GM18498 (cell line): ENCODE results near the gene CPTP.
"Not testable (repeated sequence)": the region's sequence is repeated elsewhere in the genome, so short reads cannot be mapped to it uniquely, and the experiment has no call there.

Experiments used
- ATAC-seq: cut with Tn5 transposase; IDR thresholded peaks from one replicate; pipeline ENCODE4 v1.9.1; 2021; ENCODE audit warnings: mild to moderate bottlenecking, moderate library complexity; ENCODE audit not compliant: unreplicated experiment

CPTP gene

DNA sequence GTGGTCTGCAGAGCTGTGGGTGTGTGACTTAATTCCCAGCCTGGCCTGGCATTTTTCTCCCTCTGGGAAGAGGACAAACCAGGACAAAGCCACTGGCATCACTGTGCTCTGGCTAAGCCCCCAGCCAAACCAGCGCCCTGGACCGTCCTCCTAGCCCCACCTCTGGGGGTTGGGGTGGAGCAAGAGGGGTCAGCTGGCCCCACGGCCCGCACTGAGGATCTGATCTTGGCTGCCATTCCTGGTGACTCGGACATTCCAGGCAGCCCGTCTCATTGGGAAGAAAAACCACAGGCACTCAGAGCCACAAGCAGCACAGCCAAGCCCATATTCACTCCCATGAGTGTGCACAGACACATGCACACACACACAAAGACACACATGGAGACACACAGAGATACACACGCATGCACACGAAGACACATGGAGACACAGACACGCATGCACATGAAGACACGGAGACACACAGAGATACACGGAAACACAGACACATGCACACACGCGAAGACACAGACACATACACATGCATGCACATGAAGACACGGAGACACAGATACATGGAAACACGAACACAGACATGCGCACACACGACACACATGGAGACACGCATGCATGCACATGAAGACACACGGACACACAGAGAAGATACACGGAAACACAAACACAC lies 36.0 kb downstream of the CPTP start:
- ATAC-seq = no peak

DNA sequence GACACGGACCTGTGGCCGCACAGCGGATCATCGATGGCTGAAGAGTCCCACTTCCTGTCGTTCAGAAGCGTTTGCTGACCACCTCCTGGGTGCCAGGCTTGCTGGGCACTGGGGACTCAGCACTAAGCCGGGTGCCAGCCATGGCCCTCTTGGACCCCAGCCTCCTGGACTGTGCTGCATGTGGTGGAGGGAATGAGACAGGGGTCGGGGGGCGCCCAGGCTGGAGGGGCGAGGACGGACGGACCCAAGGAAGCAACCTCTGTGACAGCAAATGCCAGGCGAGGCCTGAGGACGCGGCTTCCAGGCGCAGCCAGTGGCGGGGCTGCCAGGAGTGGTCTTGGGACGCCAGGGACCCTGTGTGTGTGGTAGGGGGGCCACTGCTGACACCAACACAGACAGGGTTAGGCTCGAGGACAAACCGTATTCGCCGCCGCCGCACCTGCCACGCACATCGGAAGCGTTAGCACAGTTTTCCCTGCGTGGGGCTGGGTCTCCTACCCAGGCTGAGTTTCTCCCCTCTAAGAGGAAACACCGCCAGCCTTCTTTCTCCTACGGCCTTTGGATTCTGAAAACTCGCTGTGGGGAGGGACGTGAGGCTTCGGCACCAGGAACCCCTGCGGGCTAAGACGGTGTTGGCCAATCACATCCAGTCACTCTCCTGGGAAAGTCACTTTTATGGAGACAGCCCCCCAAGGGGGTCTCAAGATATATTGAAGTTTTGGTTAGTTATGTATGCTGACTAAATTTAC lies 36.8 kb downstream of the CPTP start:
- no peak for ATAC-seq

DNA sequence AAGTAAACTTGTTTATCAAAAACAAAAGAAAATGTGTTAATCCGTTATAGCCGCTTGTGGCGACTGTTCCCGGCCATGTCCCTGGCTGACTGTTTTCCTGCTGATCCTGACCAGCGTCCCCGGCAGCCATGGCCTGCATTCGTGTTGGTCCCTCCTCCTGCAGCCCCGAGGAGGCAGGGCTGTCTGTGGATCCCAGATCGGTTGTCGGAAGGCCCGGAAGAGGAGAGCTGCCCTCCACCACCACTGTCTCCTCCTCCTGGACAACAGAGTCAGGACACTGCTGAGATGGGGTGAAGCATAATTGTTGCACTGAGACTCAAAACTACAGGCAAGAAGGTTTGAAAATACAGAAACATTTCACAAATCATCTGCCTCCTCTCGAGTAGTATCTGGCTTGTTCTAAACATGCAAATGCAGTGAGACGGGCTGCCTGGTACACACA lies 37.4 kb downstream of the CPTP start:
- no peak for ATAC-seq

DNA sequence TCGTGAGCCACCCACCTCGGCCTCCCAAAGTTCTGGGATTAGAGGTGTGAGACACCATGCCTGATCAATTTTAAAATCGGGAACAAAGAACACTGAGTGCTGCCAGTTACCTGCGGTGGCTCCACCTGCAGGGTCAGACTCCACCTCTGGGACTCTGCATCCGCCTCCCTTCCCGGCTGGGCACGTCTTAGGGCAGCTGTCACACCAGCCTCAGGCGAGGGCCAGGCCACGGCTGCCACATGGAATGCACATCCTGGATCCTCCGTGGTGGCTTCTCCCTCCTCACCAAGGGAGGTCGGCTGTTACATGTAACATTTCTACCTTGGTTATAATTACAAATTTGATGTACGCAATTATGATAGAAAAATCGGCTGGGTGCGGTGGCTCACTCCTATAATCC lies 39.7 kb downstream of the CPTP start:
- no peak for ATAC-seq

DNA sequence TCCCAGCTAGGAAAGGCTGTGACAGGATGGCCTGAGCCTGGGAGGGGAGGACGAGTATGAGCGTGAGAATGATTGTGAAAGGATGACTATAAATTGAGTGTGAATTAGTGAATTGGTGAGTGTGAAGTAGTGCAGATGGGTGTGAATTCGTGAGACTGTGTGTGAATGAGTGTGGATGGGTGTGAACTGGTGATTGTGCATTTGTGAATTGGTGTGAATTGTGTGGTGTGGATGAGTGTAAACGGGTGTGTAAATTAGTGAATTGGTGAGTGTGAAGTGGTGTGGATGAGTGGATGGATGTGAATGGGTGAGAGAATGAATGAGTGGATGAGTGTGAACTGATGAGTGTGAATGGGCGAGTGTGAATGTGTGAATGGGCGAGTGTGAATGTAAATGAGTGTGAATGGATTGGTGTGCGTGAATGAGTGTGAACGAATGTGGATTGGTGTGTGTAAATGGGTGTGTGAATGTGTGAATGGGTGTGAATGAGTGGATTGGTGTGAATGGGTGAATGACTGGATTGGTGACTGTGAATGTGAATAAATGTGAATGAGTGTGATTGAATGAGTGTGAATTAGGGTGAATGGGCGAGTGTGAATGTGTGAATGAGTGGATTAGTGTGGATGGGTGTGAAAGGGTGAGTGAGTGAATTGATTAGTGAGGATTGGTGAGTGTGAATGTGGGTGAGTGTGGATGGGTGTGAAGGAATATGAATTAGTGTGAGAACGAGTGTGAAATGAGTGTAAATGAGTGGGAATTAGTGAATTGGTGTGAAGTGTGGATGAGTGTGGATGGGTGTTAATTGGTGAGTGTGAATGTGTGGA lies 41.5 kb downstream of the CPTP start:
- ATAC-seq = no peak

DNA sequence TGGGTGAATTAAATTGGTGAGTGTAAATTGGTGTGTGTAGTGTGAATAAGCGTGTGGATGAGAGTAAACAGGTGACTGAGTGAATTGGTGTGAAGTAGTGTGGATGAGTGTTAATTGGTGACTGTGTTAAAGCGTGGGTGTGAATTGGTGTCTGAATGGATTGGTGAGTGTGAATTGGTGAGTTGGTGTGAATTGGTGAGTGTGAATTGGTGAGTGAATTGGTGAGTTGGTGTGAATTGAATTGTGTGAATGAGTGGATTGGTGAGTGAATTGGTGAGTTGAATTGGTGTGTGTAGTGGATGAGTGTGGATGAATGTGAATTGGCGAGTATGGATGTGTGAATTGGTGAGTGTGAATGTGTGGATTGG lies 42.1 kb downstream of the CPTP start:
- ATAC-seq = no peak

DNA sequence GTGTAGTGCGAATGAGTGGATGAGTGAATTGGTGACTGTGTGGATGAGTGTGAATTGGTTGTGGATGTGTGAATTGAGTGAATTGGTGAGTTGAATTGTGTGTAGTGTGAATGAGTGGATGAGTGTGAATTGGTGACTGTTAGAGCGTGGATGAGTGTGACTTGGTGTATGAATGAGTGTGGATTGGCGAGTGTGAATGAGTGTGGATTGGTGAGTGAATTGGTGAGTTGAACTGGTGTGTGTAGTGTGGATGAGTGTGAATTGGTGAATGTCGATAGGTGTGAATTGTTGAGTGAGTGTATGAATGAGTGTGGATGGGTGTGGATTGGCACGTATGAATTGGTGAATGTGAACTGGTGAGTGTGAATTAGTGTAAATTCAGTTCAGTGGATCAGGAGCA lies 42.7 kb downstream of the CPTP start:
- ATAC-seq = no peak

DNA sequence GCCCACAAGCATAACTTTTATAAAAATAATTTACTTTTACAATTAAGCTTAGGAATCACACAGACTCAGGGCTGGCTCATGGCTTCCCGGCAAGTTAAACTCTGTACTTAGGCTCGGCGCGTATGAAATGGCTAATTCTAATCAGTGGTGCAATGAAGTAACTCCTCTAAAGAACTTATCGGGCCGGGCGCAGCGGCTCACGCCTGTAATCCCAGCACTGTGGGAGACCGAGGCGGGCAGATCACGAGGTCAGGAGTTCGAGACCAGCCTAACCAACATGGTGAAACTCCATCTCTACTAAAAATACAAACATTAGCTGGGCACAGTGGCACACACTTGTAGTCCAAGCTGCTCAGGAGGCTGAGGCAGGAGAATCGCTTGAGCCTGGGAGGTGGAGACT lies 45.5 kb downstream of the CPTP start:
- not testable (repeated sequence) for ATAC-seq

DNA sequence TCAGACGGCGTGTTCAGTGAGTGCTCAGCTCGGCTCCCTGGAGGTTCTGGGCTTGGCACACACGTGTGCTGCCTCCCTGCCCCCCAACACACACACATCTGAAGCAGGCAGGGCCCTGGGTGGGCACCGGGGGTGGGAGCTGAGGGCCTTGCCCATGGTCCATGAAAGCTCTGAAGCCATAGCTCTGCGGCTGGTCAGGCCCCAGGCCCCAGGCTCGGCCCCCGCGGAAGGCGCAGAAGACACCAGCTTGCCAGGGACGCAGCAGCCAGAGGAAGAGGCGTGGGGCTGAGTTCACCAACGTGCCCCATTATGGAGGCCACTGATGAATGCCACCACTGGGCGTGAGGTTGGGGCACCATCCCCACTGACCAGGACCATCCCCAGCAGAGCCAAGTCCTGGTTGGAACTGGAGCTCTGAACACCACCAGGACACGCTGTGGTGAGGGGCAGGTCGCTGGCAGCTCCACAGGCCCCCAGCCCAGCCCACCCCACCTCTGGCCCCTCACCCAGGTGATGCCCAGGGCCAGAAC lies 46.2 kb downstream of the CPTP start:
- ATAC-seq = no peak

DNA sequence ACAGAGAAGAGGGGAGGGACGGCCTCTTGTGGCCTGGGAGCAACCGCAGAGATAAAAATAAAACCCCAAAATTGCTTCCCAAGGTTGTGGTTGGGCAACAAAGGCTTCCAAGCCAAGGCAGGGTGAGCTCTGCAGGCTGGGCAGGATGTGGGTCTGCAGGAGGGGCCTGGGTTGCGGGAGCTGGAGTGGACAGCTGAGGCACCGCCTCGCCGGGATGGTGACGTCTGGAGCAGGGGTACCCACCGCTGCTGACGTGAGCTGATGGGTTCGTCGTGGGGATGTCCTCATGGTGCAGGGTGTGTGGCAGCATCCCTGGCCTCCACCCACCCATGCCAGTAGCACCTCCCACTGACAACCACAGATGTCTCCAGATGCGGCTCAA lies 46.8 kb downstream of the CPTP start:
- no peak for ATAC-seq

DNA sequence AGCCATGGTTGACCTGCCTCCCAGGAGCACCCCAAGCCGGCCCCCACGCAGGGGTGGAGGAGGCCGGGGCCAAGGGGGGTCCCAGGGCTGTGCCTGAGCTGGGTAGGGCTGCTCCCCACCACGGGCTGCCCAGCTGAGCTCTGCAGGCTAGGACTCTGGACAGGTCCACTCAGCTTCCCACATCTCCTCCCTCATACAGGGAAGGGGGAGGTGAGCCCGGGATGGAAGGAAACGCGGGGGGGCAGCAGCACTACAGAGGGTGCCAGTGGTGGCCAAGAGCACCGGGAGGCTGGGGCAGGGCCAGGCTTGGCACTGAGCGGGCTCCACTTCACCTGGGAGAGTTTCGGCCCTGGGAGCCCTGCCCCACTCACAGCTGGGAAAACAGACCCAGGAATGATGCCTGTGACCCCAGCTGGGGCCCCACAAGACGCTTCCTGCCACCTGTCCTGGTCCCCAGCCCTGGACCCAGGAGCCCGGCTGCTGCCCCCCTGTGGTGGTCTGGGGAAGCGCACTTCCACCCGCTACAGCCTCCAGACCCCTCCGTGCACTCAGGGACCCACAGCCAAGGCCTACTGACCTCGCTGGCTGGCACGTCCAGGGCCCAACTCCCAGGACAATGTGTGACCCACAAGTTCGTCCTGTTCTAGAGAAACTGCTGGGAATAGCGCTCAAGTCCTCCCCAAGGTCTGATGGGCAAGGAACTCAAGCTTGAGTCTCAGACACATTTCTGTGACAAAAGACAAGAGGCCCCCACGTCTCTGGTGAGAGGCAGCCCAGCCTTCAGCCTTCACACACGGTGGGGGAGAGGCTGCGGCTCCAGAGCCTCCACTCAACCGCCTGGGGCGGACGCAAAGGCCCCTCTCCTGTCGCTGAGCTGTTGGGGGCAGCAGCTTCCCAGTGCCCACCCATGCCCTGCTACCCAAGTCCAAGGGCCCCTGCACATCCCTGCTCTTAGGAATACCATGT lies 47.4 kb downstream of the CPTP start:
- ATAC-seq = no peak

DNA sequence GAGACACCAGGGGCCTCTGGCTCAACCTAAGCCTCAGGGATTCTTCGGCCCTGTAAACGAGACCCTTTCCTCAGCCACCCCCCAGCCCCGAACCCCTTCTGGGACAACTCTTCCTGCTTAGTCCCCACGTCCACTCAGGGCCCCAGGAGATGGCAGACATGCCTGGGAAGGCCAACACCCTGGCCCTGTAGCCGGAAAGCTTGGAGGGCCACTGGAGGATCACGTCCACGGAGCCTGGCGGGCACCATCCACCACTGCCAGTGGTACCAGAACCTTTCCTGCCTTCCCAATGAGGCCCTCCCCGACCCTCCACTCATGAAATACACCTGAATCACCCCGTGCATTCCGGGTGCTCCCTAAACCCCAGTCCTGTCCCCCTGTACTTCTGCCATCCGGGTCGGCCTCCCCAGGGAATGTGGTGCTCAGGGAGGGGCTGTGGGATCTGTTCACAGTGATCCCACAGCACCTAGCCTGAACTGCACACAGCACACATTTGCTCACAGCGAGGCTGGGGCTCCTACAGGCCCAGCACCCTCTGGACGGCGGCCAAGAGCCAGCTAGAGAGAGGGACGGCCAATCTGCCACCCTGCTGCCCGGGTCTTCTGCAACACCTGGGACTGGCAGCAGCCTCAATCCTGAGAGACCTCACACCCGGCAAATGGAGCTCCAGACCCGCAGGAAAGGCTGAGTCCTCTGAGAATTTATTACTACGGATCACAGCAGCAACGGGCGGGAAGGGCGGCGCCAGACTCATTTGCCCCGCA lies 48.6 kb downstream of the CPTP start:
- no peak for ATAC-seq

DNA sequence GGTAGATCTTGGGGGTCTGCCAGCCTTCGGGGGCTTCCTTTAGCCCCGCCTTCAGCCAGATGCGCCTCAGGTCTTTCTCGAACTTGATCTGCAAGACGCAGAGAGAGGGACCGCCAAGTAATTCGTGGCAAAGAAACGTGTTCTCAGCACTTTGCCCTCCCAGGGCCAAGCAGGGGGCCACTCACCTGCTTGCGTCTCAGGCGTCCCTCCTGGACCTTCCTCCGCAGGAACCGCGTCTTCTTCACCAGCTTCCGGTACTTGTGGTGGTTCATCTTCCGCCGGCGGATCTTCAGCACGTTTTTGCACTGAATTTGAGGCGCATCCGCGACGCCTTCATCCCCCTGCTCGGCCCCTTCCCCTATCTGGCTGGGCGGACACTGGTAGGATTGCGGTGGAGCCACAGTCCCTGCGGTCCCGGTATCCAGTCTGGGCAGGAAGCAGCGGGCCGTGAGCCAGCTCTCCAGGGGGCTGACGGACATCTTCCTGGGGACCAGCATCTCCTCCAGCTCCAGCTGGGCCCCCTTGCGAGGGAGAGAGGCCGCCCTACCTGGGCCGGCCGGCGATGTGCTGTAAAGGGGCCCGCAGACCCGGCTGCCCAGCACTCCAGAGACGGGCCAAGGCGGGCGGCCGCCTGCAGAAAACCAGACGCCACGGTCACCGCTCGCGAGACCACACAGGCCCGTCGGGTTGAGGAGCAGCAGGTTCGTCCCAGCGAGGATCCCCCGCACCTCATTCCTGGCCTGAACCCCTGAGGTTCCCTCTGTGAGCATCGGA lies 49.4 kb downstream of the CPTP start:
- no peak for ATAC-seq

DNA sequence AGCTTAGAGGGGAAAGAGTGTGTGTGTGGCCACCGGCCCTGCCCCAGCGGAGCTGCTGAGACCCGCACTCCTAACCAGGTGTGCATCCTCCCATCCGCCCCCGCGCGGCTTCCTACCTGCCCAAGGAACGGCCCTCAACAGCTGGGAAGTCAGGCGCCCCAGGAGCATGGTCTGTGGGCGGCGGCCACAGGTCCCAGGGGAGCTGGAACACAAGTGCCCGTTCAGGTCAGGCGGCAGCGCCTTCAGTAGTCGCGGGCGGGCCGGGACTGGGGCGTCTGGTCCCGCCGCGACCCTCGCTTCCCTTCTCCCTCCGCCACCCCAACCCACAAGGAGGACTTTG lies 50.0 kb downstream of the CPTP start:
- no peak for ATAC-seq

DNA sequence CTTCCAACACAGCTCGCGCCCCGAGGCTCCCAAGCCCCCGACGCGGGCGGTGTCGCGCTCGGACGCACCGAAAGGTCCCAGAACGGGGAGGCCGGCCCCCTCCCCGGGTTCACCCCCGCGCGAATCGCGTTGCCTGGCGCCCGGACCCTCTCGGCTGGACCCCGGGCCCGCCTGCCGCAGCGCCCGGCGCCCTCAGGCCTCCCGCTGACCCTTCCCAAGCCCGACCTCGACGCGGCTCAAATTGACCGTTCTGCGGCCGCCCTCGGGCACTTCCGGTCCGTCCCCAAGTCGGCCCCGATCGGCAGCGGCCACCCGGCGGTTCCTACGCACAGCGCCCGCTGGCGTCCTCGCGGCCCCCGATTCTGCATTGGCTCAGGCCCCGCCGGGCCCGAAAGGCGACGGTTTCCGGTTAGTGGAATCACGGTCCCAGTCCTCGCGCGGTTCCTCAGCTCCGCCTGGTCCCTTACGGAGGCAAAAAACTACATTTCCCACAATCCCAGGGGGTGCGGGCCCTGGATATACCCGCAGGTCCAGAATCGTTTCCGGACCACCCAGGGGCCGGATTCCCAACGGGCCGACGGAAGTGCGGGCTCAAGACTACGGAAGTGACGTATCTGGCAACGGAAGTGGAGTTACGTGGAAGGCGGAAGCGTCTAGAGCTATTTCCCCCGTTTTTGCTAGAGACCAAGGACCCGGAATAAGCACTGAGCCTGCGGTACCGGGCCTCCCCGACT lies 50.5 kb downstream of the CPTP start, which contains the start of gene AURKAIP1:
Gene AURKAIP1 (minus strand): TSS at position 279 of the 734 bp plus-strand sequence. CDS start 451 bp downstream, outside the sequence.
- peak; percentile 85 for ATAC-seq

DNA sequence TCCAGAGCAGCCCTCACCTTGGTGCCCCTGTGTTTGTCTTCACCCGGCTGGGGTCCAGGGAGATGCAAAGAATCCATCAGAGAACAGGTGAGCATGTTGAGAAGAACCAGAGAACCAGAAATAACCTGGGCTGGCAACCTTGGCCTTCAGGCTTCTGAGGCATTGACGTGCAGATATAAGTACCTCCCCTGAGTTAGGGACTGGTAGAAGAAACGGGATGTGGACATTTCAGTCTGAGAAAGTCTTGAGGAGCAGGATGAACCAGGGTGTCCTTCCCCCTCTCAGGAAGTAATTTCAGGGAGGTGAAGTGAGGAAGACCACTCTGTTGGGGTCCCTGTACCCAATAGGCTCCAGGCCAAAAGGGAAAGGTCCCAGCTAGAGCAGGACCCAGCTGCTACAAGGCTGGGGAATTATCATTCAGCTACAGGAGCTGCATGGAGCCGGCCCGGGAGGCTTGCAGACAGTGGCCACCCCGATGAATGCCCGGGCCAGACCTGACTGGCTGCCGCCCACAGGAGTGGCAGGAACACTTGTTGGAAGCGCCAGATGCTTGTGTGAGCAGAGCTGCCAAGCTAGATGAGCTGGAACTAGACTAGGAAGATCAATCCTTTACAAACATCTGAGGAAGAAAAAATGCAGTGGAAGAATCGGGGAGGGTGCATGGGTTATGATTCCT lies 52.1 kb downstream of the CPTP start:
- no peak for ATAC-seq

DNA sequence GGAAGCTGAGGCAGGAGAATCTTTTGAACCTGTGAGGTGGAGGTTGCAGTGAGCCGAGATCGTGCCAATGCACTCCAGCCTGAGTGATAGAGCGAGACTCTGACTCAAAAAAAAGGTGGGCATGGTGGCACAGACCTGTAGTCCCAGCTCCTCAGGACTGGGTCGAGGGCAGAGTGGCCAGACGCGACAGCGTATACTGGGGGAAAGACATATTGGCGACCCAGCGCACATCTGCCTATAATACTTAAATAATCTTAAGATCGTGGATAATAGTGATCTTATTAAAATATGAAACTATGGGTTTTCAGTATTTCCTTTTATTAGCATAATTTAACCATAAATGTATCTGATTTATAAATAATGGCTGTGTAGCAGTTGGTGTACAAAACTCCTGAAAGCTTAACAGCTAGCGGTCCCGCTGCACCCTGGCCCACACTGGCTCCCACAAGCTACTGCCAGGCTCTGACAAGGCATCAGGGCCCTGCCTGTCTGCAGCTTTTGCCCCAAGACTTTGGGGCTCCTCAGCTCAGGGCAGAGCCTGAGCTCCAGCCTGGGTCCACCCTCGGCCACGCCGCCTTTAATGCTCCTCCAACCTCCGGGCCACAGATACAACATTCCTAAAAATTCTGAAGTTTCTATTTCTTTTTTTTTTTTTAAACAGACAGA lies 53.1 kb downstream of the CPTP start:
- ATAC-seq = no peak
